PC-3 (cell line): ENCODE data around the gene DGKZ. TPM values are rescaled to one million over a fixed set of nuclear protein-coding genes. Genes with fewer than 3 reads are reported as not detected.

Experiments
- ATAC-seq: fragments of 200-7000 bp; cut with Tn5 transposase; 2 replicates; pipeline ENCODE4 v1.9.1; 2020; ENCODE audit warnings: mild to moderate bottlenecking, moderate library complexity
- BruUV-seq: library from RNA; stranded (reverse); fragments of 400-500 nt; replicated peaks from 2 replicates; lab custom pipeline; 2021; lab: Mats Ljungman, UMichigan
- CTCF ChIA-PET: fragments of 300-600 bp; sonication (Branson Sonifier 250); formaldehyde crosslinking; loops from one replicate; lab custom pipeline; 2022; ENCODE audit warnings: antibody characterized with exemption; lab: Charles Lee
- POLR2A ChIA-PET: fragments of 300-600 bp; sonication (Branson Sonifier 250); formaldehyde crosslinking; loops from one replicate; lab custom pipeline; 2022; ENCODE audit warnings: antibody characterized with exemption; ENCODE audit not compliant: unreplicated experiment; lab: Charles Lee
- DNase-seq: peaks from one replicate; pipeline ENCODE4 v3.0.0-alpha.2; 2015
- H2AFZ ChIP-seq: fragments of 300-600 bp; sonication (generic); 2 replicates; pipeline ENCODE4 v1.6.0; 2016; ENCODE audit warnings: antibody characterized with exemption, low read length
- H3F3A ChIP-seq: fragments of 300-600 bp; sonication (generic); one replicate; pipeline ENCODE4 v1.6.0; 2017; ENCODE audit warnings: antibody characterized with exemption, low read length, control low read depth, mild to moderate bottlenecking; ENCODE audit not compliant: unreplicated experiment
- H3K27ac ChIP-seq: fragments of 300-600 bp; sonication (generic); 2 replicates; pipeline ENCODE4 v1.5.1; 2016; ENCODE audit warnings: mild to moderate bottlenecking, low read length
- H3K27me3 ChIP-seq: fragments of 300-600 bp; sonication (generic); 2 replicates; pipeline ENCODE4 v1.6.1; 2016; ENCODE audit warnings: low read length, mixed read lengths
- H3K36me3 ChIP-seq: fragments of 300-600 bp; sonication (generic); 2 replicates; pipeline ENCODE4 v1.6.1; 2016; ENCODE audit warnings: low read depth, mixed run types, low read length, mixed read lengths
- H3K4me1 ChIP-seq: fragments of 300-600 bp; sonication (generic); 2 replicates; pipeline ENCODE4 v1.5.1; 2016; ENCODE audit warnings: low read length; ENCODE audit not compliant: insufficient read depth
- H3K4me2 ChIP-seq: fragments of 300-600 bp; sonication (generic); 2 replicates; pipeline ENCODE4 v1.6.0; 2016; ENCODE audit warnings: low read length
- H3K4me3 ChIP-seq: fragments of 300-600 bp; sonication (generic); 2 replicates; pipeline ENCODE4 v1.5.1; 2016; ENCODE audit warnings: mild to moderate bottlenecking, low read length, mixed read lengths
- H3K79me2 ChIP-seq: fragments of 300-600 bp; sonication (generic); 2 replicates; pipeline ENCODE4 v1.6.1; 2017; ENCODE audit warnings: low read length, mixed read lengths
- H3K9ac ChIP-seq: fragments of 300-600 bp; sonication (generic); 2 replicates; pipeline ENCODE4 v1.6.0; 2016; ENCODE audit warnings: mild to moderate bottlenecking, low read length
- H3K9me2 ChIP-seq: fragments of 300-600 bp; sonication (generic); replicated peaks from 2 replicates; pipeline ENCODE4 v1.6.1; 2016; ENCODE audit warnings: mixed run types, low read length, mixed read lengths
- H3K9me3 ChIP-seq: fragments of 300-600 bp; sonication (generic); 2 replicates; pipeline ENCODE4 v1.6.1; 2016; ENCODE audit warnings: low read length, mixed read lengths
- H4K20me1 ChIP-seq: fragments of 300-600 bp; sonication (generic); 2 replicates; pipeline ENCODE4 v1.6.1; 2016; ENCODE audit warnings: low read length, mixed read lengths
- CTCF ChIP-seq: fragments of 300-600 bp; sonication (generic); conservative IDR thresholded peaks from 2 replicates; pipeline ENCODE4 v1.5.1; 2017; ENCODE audit warnings: antibody characterized with exemption, low read depth, mild to moderate bottlenecking, low read length
- EZH2 ChIP-seq: fragments of 300-600 bp; sonication (generic); IDR thresholded peaks from one replicate; pipeline ENCODE4 v1.6.1; 2017; ENCODE audit warnings: antibody characterized with exemption, mild to moderate bottlenecking, low read length; ENCODE audit not compliant: unreplicated experiment
- EZH2phosphoT487 ChIP-seq: fragments of 300-600 bp; sonication (generic); IDR thresholded peaks from 2 replicates; pipeline ENCODE4 v1.6.1; 2018; ENCODE audit warnings: mild to moderate bottlenecking, antibody characterized with exemption, low read length, borderline replicate concordance
- intact Hi-C: fragments of 100-400 bp; cut with micrococcal nuclease; formaldehyde crosslinking; loops from 2 replicates; pipeline ENCODE4 v1.9.0; 2023
- total RNA-seq: library from RNA; depleted of rRNA; stranded (reverse); fragments of >200 nt; gene quantifications from 2 replicates; pipeline ENCODE4 v1.2.3, GENCODE V29; 2014

DGKZ gene
- total RNA-seq, 1 experiment from 2014 or later, result 70.2 TPM

- no peak for ATAC-seq
- TF ChIP-seq EZH2, result no peak
- no peak for TF ChIP-seq CTCF
- intact Hi-C loops, result no loop called here
- no peak overlapping the region for H3K9ac ChIP-seq
- no peaks in the 10 kb centered on the region for H3K9me3 ChIP-seq
- H3K79me2 ChIP-seq, result no peaks in the 10 kb centered on the region
- no peaks in the 10 kb centered on the region for H3K36me3 ChIP-seq
- no peaks in the 10 kb centered on the region for H3K9me2 ChIP-seq
- H3K4me3 ChIP-seq, result no peak overlapping the region
- H4K20me1 ChIP-seq, result no peaks in the 10 kb centered on the region
- peaks cover 13% of the 10 kb centered on the region; the same call in 1 of the 2 replicates for H3K4me1 ChIP-seq
- POLR2A ChIA-PET, result no interaction called here
- no TSS peak for BruUV-seq
- H2AFZ ChIP-seq, result no peak overlapping the region
- no peak for DNase-seq
- H3K4me2 ChIP-seq, result no peak overlapping the region
- H3F3A ChIP-seq, result no peaks in the 10 kb centered on the region
- CTCF ChIA-PET, result no interaction called here
- H3K27ac ChIP-seq, result no peak overlapping the region
- H3K27me3 ChIP-seq, result peaks cover 9% of the 10 kb centered on the region
Observed at GRCh38 chr11:46335271-46335670, 12.0 kb upstream of the DGKZ start.

GRCh38 chr11:46335890-46336562 is 11.2 kb upstream of the DGKZ start:
- Histone ChIP-seq H3K36me3 (no peaks in the 10 kb centered on the region), H3K27me3 (peaks cover 2% of the 10 kb centered on the region; the same call in 1 of the 2 replicates), H3K4me1 (peaks cover 13% of the 10 kb centered on the region; the same call in 1 of the 2 replicates), H3K9ac (no peak overlapping the region), H4K20me1 (no peaks in the 10 kb centered on the region), H3K79me2 (no peaks in the 10 kb centered on the region), H3F3A (no peaks in the 10 kb centered on the region), H2AFZ (no peak overlapping the region), H3K9me2 (no peaks in the 10 kb centered on the region), H3K9me3 (no peaks in the 10 kb centered on the region), H3K4me2 (no peak overlapping the region), H3K27ac (no peak overlapping the region), H3K4me3 (no peak overlapping the region)
- ATAC-seq (no peak; the same call in 1 of the 2 replicates), DNase-seq (peak; percentile 11)
- POLR2A ChIA-PET, result no interaction called here
- intact Hi-C loops, result no loop called here
- BruUV-seq, result no TSS peak
- no peak for TF ChIP-seq EZH2
- TF ChIP-seq EZH2phosphoT487, result no peak
- TF ChIP-seq CTCF, result no peak
- CTCF ChIA-PET, result no interaction called here

- TF ChIP-seq CTCF (no peak), EZH2phosphoT487 (no peak), EZH2 (no peak)
- H3K36me3 ChIP-seq, result no peaks in the 10 kb centered on the region
- no peak for ATAC-seq
- H3K4me1 ChIP-seq, result peaks cover 13% of the 10 kb centered on the region; the same call in 1 of the 2 replicates
- no peak overlapping the region for H3K9ac ChIP-seq
- no peak overlapping the region for H3K27ac ChIP-seq
- no peaks in the 10 kb centered on the region for H3K79me2 ChIP-seq
- no TSS peak for BruUV-seq
- H3K4me2 ChIP-seq, result no peak overlapping the region
- H3K9me2 ChIP-seq, result no peaks in the 10 kb centered on the region
- H3K9me3 ChIP-seq, result no peaks in the 10 kb centered on the region
- no peaks in the 10 kb centered on the region for H4K20me1 ChIP-seq
- no peak overlapping the region for H3K4me3 ChIP-seq
- H3F3A ChIP-seq, result no peaks in the 10 kb centered on the region
- no peak for DNase-seq
- H3K27me3 ChIP-seq, result no peaks in the 10 kb centered on the region
- H2AFZ ChIP-seq, result no peak overlapping the region
- POLR2A ChIA-PET, result no interaction called here
- CTCF ChIA-PET, result no interaction called here
- intact Hi-C loops, result no loop called here
Observed at GRCh38 chr11:46336563-46337180, 10.6 kb upstream of the DGKZ start.
